ENCODE results near the gene LMTK2.
A peak's percentile ranks its signal among the peaks of the same experiment; 100 is the strongest.

Gene LMTK2

DNA sequence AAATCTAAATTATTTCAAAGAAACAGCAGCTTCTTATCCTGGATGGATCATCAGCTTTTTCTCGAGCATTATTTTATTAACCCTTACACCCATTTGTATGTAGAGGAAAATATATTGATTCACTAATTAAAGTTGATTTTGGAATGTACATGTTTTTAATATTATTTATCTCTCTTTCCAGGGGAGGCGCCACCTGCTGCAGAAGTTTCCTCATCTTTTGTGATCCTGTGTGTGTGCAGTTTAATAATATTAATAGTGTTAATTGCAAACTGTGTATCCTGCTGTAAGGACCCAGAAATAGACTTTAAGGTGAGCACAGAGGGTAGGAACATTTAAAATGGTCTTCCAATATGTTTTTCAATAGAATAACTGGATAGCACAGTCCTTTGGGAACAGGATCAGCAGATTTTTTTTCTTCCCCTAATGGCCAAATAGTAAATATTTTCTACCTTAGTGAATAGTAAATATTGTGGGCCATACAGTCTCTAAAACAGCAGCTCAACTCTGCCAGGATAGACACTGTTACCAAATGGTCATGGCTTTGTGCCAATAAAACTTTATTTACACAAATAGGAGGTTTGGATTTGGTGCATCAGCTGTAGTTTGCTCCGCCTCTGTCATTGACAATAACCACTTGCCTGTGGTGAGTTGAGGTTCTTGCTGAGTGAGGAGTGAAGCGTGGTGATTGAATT lies 30.6 kb downstream of the LMTK2 start:
- DNase-seq (ENCODE audit: low read depth in 2 of 2) = no peak

DNA sequence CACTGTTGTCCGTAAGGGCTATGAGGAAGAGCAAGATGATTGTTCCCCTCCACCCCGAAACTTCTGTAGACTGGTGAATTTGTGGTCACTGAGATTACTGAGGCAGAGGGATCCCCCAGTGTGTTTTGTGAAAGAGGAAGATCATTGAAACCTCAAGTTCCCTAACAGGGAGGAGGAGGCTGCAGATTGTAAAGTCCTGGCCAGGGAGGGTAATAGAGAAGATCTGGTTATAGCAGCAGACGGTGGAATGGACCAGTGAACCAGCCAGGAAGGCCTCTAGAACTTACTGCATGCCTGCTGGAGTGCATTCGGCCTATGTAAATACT lies 31.1 kb downstream of the LMTK2 start:
- no peak for DNase-seq (ENCODE audit: low read depth in 2 of 2)

GRCh38 chr7:98138672-98139071 lies 32.0 kb downstream of the LMTK2 start:
- no peak for DNase-seq (ENCODE audit: low read depth in 2 of 2)

DNA sequence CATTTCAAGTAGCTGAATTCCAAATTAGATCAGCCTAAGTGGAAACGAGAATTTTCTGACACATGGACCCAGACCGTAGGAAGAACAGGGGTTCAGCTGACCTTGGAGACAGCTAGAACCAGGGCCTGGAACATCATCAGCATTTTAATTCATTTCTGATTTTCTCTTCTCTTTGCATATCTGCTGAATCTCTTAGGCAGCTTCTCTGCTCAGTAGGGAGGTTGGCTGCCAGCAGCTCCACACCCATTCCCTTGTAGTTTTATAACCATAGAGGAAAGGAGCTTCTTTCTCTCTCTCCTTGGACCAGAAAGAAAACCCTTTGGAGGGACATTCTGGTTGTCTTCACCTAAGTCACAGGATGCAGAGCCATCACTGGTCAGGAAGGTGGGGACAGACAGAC lies 36.0 kb downstream of the LMTK2 start:
- DNase-seq (ENCODE audit: low read depth in 2 of 2) = no peak

GRCh38 chr7:98148607-98149006 lies 41.9 kb downstream of the LMTK2 start:
- DNase-seq (ENCODE audit: low read depth in 2 of 2) = no peak

GRCh38 chr7:98149116-98149692 lies 42.5 kb downstream of the LMTK2 start:
- no peak for DNase-seq (ENCODE audit: low read depth in 2 of 2)

DNA sequence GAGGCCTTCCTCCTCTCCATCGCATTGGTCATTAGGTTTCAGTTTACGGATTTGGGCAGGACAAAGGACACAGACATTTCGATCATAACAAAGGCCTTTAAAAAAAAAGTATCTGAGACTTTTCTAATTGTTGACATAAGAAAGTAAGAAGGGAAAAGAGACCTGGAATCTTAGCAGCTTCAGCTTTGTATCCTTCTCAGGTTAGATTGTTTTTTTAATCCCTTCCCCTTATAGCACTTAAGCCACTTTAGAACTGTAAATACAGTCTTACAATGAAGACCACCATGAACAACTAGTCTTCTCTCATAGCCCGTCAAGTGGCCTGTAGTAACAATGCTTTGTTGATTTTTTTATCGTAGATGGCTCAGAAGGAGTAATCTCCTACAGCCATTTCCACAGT lies 45.2 kb downstream of the LMTK2 start:
- DNase-seq (ENCODE audit: low read depth in 2 of 2) = no peak

GRCh38 chr7:98156700-98157099 lies 50.0 kb downstream of the LMTK2 start:
- DNase-seq (ENCODE audit: low read depth in 2 of 2) = no peak

DNA sequence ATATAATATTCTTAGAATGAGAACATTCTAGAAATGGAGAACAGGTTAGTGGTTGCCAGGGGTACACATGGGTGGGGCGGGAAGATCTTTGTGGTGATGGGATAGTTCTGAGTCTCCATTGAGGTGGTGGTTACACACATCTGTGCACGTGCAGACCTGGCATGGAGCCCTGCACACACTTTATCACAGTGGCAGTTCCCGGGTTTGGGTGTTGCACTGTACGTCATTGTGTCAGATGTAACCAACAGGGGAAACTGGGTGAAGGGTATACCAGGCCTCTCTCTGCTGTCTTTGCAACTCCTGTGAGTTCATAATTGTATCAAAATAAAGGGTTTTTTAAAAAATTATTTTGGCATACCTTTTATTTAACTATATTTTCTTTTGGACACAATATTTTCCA lies 51.1 kb downstream of the LMTK2 start:
- DNase-seq (ENCODE audit: low read depth in 2 of 2) = no peak

DNA sequence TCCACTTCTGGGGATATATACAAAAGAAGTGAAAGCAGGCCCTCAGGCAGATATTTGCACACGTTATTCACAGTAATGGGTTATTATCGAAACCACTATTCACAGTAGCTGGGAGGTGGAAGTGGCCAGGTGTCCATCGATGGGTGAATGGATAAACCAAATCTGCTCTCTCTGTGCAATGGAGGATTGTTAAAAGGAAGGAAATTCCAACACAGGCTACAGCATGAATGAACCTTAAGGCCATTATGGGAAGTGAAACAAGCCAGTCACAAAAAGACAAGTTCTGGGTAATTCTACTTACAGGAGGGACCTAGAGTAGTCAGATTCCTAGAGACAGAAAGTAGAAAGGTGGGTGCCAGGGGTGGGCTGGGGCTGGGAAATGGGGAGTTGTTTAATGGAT lies 56.1 kb downstream of the LMTK2 start:
- DNase-seq (ENCODE audit: low read depth in 2 of 2) = no peak

DNA sequence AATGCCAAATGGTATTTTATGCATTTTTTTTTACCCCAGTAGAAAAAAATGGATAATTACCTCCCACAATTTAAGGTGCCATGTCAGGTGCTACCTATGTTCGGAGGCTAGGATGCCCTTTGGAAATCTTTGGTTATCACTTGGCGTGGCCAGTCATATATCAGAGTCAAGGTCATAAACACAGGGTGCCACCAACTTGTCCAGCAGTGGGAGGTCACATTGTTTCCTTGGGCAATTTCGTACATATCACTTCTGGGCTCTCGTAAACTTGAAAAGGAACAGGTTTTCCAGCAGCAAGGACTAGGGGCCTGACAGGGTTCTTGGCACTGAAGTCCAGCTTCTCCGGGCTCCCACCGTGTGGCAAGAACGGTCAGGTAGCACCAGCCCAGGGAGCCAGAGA lies 56.6 kb downstream of the LMTK2 start:
- no peak for DNase-seq (ENCODE audit: low read depth in 2 of 2)

DNA sequence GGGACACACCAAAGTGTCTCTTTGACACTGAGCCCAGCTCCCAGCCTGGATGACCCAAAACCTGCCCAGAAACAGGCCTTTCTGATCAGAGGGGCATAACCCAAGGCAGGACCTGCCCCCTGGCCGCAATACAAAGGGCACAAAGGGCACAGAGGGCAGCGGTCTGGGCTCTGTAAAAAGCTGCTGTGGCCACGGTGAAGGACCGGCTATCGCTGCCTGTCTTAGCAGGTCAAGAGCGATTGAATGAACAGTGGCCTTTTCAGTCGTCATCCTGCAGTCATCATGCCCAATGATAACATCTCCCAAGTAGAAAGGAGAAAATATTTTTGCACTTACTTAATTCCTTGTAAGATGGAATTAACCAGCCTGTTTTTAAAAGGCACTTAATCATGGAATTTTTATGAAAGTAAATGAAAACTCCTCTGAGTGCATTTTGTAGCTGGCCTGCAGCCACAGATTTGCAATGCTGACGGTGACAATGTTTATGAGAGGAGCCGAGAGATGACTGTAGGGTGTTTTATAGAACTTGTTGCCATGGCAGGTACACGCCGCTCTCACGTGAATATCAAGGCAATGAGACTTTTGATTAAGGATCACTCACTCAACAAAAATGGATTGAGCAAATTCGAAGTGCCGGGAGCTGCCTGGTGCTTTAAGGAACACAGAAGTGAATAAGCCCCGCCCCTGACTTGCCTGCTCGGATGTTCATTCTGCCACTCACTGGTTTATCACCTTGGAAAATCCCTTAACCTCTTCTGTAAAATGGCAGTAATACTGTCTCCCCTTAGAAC lies 57.2 kb downstream of the LMTK2 start:
- DNase-seq (ENCODE audit: low read depth in 2 of 2) = no peak

- peak; percentile 5 to 15 for DNase-seq (ENCODE audit: low read depth in 2 of 2)
Observed at GRCh38 chr7:98165827-98166667, 59.4 kb downstream of the LMTK2 start.

- no peak for DNase-seq (ENCODE audit: low read depth in 2 of 2)
Observed at GRCh38 chr7:98166668-98166970, 60.0 kb downstream of the LMTK2 start.

DNA sequence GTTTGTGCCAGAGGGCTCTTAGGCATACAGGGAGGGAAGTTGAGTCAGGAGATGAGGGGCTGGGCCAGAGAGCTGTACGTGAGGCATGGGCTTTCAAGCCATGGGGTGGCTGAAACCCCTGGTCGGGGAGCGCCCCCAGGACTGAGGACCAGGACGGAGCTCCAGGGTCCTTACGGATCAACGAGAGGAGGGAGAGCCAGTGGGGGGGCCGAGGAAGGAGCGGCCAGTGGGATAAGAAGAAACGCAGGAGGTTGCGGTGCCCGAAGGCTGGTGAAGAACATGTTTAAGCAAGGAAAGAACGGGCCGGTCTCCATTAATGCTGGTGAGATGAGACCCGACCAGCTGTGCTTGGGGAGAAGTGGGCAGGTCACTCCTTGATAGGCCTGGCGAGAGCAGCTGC lies 61.0 kb downstream of the LMTK2 start:
- DNase-seq (ENCODE audit: low read depth in 2 of 2) = no peak

DNA sequence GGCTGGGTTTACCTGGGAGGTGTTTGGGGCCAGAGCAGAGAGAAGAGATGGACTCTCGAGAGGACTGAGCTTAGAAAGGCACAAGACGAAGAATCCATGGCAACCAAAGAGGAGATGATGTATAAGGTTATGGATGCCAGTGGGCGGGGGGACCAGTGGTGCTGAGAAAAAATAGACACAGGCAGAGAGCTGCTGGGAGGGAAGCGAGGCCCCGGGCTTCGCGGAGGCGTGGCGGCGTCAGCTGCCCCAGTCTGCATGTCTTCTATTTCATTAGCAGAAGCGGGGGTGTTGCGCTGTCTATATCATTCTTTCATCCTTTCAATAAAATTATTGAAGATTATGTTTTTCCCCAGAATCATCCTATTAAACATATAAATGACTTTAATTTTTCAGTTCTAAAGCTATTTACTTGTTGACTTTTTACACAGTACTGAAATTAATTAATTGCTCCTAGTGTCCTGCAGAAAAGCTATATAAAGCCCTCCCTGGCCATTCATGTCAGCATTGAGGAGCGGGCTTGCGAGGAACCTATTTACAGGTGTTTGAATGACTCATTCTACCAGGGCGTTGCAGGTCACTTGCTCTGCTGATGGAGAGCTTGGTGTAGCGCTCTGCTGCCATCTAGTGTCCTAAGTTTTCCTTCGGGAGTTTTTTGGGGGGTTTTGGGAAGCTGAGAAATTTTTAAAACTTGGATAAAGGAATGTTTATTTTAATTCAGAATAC lies 61.7 kb downstream of the LMTK2 start:
- peak; percentile 37 to 45 for DNase-seq (ENCODE audit: low read depth in 2 of 2)

- DNase-seq (ENCODE audit: low read depth in 2 of 2) = no peak
Observed at GRCh38 chr7:98168904-98169621, 62.4 kb downstream of the LMTK2 start.

- DNase-seq (ENCODE audit: low read depth in 2 of 2) = no peak
Observed at GRCh38 chr7:98170966-98171365, 64.3 kb downstream of the LMTK2 start.

DNA sequence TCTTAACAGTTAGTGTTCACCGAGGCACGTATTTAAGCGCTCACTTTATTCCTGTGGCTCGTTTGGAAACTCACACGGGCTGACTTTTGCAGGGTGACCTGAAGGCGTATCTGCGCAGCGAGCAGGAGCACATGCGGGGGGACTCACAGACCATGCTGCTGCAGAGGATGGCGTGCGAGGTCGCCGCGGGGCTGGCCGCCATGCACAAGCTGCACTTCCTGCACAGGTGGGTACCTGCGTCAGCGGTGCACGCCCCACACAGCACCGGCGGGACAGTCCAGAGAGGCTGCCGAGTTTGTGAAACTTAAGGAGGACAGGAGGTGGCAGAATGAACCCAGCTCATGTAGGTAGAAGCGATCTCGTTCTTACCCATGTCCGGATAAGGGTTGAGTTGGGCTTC lies 64.8 kb downstream of the LMTK2 start:
- DNase-seq (ENCODE audit: low read depth in 2 of 2) = no peak

DNA sequence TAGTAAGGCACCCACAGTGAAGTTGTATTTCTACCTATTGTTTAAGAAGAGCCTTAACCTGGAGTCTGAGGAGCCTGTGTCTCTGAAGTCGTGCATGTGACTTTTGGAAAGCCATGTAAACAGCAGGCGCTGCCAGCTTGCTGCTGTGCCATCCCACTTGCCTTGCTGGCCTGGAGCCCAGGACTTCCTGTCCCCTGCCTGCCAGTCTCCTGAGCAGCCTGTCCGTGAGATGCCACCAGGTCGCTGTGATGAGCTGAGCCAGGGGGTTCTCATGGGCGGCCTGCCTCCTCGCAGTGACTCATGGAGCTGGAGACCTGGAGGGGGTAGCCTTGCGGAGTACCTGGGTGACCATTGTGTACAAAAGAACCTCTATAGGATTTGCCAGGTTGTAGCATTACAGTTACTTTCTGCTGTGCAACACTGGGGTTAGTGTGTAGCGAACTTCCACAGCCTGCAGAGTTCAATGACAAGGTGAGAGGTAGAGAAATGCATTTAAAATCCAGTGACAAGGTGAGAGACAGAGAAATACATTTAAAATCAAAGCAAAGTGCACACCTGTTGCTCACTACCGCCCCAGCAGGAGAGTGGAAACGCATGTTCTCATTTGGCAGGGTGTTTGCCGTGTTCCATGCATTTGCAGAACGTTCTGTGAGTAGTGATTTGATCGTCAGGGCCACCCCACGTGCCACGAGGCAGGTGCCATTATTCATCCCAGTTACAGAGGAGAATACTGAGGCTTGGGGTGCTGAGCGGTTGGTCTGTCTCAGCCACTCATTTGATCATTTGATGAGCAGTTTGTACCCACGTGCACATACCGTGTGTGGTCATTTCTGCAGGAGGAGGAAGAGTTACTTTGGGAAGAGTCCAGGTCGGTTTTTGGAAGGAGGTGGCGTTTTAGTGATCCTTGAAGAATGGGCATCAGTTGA lies 67.9 kb downstream of the LMTK2 start:
- no peak for DNase-seq (ENCODE audit: low read depth in 2 of 2)

Measured in stimulated activated CD8-positive, alpha-beta memory T cell treated with anti-CD3 and anti-CD28 coated beads, Interleukin-2, amount 100 ng/mL, for 1 hour (primary cell).